ENCODE measurements around the gene PDK1.
"Not testable (repeated sequence)": the region's sequence is repeated elsewhere in the genome, so short reads cannot be mapped to it uniquely, and the experiment has no call there.

The PDK1 gene

DNA sequence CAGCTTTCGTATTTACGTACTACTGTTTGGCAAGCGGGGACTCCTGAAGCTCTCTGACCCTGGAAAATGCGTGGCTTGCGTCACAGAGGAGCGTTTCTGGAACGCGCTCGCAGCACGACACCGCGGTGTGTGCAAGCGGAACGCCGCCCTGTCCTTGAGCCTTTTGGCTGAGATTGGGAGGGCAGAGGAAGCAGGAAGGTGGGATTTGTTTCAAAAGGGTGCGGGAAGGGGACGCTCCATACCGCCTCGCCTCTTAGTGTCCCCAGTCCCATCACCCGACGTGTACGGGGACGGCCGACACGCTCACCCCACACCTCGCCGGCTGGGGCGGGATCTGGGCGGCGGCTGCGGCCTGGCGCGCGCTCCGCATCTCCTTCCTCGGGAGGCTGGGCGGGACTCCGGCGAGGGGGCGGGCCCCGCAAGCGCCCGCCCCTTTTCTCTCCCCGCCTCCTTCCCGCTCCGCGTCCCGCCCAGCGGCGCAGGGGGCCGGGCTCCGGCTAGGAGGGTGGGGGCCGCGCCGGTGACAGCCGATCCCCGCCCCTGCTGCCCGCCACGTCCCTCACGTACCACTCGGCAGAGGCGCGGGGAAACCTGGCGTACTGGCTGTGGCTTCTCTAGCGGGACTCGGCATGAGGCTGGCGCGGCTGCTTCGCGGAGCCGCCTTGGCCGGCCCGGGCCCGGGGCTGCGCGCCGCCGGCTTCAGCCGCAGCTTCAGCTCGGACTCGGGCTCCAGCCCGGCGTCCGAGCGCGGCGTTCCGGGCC lies at the start of gene PDK1:
Gene PDK1, plus strand, starts transcription at position 569 of the 762 bp plus-strand sequence. Its CDS starts 61 bp downstream, at position 630.
- peak; percentile 79 for DNase-seq (ENCODE audit: low read depth)

DNA sequence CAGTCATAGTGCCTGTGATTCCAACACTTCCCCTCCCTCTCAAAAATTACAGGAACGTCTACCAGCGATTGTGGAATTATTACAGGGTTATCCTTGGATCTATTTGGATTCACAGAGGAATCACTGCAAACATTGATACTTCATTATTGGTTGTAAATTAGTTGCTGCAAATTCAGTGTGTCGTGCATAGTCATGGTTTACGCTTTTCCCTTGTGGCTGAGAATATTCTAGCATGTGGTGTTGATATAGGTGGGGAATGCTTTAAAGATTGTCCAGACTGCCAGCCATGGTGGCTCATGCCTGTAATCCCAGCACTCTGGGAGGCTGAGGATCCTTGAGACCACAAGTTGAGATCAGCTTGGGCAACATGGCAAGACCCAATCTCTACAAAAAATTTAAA lies 48.7 kb upstream of the PDK1 start:
- DNase-seq (ENCODE audit: low read depth) = no peak

DNA sequence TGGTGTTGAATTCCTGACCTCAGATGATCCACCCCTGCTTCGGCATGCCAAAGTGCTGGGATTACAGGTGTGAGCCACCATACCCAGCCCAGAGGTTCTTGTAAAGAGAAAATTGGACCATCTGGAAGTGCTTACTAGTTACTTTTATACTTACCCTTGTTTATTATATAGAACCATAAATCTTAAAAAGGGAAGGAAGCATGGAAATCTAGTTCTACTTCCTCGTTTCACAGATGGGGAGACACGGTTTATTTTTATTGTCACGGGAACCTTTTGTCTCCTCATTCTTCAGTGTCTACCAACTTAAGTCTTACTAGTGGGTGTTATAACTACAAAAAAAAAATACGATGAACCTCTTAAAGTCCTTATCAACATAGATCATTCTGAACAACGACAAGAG lies 45.8 kb upstream of the PDK1 start:
- no peak for DNase-seq (ENCODE audit: low read depth)

DNA sequence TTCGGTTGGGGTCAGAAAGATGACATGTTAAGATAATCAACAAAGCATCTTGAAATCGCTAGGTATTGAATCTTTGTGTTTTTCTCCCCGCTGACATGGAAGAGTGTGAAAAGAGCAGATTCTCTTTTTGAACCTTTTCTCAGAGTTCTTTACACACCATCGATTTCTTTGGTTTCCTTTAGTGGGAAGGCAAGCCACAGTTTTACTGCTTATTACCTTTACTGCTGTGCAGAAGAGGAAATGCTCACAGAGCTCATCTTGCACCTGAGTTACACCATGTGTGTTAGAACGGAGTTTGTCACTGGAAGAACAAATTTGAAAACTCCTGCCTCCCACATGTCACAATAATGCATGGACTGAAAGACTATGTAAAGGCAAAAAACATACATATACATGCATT lies 45.3 kb upstream of the PDK1 start:
- DNase-seq (ENCODE audit: low read depth) = no peak

DNA sequence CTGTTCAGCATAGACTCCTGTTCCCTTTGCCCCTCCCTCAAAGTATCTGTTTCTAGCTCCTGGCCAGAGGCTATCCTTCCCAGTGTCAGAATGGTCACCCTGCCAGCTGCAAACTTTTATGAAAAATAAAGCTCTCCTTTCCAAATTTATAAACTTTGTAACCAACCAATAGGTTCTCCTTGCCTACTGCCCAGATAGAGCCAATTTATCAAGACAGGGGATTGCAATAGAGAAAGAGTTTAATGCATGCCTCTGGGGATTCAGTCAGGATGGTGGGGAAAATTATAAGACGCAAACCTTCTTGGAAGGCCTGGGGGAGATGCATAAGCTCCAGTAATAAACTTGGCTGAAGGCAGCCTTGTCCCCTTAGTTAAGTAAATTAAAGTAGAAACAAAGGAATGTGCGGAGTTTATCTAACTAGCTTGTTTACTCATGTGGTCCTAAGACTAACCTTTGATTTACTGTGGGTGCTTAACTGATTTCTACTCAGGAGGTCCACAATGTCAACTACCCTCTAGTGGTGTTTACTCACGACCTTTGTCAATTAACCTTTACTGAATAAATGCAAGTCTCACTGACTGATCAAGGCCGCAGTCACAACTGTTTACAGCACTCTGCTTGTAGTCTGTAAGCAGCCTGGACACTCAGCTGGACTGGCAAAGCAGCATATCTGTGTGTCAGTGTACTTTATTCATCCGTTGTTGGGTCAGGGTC lies 42.9 kb upstream of the PDK1 start:
- no peak for DNase-seq (ENCODE audit: low read depth)

DNA sequence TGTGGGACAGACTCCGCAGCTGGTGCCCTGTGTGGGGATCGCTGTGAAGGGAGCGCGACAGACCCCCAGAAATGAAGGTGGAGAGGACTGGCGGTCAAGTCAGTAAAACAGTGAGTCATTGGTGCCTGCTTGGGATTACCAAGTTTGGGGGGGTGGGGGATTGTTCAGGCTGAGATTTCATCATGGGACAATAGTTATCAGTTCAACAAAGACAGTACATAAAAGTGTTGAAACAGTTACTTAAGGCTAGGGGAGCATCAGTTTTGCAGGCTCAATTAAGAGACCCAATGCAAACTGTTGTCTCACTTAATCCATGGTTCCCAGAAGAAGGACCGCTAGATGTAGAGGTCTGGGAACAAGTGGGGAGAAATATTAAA lies 42.4 kb upstream of the PDK1 start:
- DNase-seq (ENCODE audit: low read depth) = no peak

DNA sequence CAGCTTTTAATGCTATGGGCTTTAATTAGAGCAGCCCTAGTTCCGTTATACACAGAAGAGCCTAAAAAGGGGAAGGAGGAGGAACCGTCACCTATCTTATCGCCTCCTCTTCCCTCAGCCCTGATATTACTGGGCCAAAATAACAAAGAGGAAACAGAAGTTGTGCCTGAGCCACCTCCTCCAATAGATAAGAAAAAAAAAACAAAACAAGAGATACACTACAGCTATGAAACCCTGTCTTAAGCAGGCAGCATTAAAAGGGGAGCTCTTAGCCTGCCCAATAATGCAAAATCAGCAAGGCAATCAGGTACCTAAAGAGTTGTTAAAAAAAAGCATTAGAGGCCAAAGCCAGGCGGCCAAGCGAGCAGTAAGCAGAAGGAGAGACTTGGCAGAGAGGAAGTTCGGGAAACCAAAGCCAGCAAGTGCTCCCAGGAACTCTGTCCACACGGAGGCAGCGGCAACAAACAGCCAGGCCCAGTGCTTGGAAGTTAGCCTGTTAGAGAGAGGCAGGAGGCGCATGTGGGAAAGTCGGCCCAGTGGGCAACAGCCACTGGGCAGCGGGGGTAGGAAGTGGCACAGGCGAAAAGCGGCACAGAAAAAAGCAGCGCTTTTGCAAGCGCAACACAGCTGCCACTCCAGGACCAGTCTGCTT lies 41.8 kb upstream of the PDK1 start:
- DNase-seq (ENCODE audit: low read depth) = no peak

DNA sequence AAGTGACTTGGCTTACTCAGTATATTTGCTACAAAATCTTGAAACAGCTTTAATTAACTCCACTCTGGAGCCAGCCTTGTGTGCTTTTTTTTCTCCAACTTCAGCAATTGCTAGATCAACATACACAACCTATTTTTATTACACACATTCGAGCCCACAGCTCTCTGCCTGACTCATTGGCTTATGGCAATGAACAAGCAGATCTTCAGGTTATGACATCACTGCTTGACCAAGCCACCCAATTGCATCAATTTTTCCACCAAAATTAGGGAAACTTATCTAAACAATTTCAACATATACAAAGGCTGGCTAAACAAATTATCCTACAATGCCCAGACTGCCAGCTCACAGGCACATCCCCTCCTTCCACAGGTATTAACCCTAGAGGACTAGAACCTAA lies 39.6 kb upstream of the PDK1 start:
- no peak for DNase-seq (ENCODE audit: low read depth)

DNA sequence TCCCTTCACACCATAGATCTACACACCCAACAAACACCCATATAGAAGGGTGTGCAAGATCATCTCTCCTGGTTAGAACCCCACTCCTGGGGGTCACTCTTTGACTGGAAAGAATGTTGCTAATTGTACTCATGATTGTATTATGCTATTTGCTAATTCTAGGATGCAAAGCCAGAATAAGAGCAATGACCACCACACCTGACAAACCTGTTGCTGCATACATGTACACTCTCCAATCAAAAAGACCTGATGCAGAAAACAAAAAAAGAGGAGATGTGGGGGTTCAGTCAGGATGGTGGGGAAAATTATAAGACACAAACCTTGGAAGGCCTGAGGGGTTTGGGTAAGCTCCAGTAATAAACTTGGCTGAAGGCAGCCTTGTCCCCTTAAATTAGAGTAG lies 36.9 kb upstream of the PDK1 start:
- DNase-seq (ENCODE audit: low read depth) = no peak

DNA sequence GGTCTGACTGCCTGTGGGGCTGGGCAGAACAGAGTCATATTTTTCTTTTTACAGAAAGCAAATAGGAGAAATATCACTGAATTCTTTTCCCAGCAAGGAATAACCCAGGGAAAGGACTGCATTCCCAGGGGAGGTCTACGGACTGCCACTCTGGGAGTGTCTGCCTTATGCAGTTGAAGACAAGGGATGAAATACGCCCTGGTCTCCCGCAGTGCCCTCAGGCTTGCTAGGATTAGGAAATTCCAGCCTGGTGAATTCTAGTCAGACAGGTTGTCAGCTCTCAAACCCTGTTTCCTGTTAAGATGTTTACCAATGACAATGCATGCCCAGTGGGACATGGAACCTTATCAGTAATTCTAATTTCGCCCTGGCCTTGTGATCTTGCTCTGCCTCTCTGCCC lies 30.3 kb upstream of the PDK1 start:
- no peak for DNase-seq (ENCODE audit: low read depth)

DNA sequence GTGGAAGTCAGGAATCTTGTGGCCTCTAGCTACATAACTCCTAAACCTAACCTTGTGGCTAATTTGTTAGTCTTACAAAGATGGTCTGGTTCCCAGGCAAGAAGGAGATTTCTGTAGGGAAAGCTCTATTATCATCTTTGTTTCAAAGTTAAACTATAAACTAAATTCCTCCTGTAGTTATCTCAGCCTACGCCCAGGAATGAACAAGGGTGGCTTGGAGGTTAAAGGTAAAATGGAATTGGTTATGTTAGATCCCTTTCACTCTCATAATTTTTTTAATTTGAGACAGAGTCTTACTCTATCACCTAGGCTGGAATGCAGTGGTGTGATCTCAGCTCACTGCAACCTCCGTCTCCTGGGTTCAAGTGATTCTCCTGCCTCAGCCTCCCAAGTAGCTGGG lies 24.6 kb upstream of the PDK1 start:
- no peak for DNase-seq (ENCODE audit: low read depth)

DNA sequence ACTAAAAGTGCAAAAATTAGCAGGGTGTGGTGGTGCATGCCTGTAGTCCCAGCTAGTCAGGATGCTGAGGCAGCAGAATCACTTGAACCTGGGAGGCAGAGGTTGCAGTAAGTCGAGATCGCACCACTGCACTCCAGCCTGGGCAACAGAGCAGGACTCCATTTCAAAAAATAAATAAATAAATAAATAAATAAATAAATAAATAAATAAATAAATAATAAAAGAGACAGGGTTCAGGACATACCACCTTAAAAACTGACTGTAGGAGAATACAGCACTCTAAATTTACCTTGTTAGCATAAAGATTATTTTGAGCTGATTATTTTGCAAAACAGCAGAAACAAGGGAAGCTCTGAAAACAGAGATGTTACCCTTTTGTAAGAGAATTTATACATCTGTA lies 23.4 kb upstream of the PDK1 start:
- not testable (repeated sequence) for DNase-seq (ENCODE audit: low read depth)

DNA sequence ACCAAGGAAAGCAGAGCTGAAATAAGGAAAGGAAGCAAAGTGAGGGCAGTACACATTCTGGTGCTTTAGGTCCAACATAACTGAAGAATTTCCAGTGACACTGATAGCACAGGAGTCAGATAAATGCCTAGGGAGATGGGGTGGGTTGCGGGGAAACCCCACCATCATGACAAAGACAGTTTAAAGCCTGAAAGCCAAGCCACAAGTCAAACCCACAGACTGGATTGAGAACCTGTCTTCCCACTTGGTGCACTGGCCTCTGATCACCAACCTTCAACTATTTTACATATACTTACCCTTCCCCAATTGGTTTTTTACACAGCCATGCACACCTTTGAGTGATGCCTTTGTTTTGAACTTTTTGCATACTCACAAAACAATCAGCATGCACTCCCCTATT lies 22.2 kb upstream of the PDK1 start:
- no peak for DNase-seq (ENCODE audit: low read depth)

DNA sequence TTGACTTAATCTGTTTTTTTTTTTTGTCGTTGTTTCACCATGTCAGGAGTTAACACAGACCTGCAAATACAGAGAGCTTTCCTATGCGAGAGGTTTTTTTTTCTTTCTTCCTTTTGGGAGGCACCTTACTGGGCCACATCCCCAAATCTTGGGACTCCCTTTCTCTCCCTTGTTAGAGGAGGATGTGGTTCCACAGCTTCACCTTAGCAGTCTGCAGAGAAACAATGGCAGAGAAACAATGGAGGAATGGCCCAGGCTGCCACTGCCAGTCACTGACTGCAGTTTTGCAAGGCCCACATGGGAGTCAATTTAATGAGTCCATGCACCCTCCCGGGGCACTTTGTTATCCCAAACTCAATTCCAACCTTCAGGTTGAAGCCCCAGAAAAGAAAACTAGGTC lies 20.8 kb upstream of the PDK1 start:
- no peak for DNase-seq (ENCODE audit: low read depth)

DNA sequence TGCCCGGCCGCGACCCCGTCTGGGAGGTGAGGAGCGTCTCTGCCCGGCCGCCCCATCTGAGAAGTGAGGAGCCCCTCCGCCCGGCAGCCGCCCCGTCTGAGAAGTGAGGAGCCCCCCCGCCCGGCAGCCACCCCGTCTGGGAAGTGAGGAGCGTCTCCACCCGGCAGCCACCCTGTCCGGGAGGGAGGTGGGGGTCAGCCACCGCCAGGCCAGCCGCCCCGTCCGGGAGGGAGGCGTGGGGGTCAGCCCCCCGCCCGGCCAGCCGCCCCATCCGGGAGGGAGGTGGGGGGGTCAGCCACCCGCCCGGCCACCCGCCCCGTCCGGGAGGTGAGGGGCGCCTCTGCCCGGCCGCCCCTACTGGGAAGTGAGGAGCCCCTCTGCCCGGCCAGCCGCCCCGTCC lies 18.0 kb upstream of the PDK1 start:
- not testable (repeated sequence) for DNase-seq (ENCODE audit: low read depth)

DNA sequence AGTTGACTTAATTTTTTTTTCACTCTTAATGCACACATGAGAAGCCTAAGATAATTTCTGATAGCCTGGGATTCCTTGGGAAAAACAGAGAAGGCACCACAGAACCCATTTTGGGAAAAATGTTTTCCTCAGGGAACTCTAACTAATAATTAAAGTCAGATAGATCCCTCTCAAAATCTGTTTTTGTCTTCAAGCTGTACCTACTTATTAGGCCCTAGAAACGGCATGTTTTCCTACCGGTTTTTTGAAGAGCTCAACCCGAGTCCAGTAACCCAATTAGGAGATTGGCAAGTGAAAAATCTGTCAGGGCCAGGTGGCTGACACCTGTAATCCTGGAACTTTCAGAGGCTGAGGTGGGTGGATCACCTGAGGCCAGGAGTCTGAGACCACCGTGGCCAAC lies 16.1 kb upstream of the PDK1 start:
- DNase-seq (ENCODE audit: low read depth) = no peak

DNA sequence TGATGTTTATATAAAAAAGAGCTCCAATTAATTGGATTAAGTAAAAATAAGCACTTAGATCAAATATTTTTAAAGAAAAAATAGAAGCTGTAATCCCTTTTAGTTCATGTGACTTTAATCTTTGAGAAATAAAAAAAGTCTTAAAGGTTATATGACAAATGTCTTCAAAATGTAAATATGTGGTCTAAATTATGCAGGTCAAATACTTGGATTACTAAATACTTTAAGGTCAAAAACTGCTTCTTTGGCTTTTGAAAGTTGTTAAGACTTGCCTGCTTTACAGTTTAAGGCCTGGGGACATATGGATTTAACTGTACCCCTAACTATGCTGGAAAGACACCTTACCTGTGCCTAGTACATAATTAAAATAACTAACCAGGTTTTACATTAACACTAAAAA lies 15.5 kb upstream of the PDK1 start:
- DNase-seq (ENCODE audit: low read depth) = no peak

DNA sequence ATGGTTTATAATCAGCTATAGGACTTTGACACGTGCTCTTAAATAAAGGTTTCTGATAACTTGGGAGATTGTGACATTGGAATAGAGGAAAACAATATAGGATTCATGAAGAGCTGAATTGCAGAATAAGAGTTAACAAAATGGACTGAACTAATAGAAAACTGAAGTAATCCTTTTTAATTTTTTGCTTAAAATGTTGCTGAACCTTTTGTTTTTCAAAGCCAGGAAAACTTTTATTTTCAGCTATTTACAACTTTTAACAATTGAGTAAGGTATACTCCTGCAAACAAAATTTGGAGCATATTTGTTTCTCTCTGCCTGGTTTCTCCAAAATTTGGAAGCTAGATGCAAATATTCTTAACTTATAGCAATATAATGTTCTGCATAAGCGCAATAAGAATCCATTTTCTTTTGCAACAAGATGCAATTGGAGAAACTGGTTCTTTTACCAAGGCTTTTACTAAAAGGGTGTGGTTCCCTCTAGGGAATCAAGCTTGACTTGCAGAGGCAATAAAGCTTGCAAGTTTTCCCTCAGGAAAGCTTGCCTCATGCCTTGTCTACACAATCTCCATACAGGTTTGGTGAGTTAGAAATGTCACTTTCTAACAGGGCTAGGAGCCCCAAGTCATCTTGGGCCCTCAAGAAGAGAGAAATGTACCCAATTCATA lies 10.3 kb upstream of the PDK1 start:
- DNase-seq (ENCODE audit: low read depth) = no peak

DNA sequence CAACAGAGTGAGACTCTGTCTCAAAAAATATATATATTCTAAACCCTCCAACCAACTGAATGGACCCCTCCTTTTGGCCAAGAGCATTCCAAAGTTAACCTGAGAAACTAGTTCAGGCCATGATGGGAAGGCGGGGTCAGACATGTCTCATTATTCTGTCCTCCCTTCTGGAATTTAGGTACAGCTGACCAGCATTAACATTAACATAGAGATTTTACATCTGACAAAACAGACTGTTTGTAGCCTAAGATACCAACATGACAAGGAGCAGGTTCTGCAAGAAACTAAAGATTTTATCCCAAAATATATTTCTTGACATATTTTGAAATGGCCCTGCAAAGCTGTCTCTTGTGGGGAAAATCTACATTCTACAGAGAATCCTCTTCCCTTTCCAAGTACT lies 6.8 kb upstream of the PDK1 start:
- no peak for DNase-seq (ENCODE audit: low read depth)

DNA sequence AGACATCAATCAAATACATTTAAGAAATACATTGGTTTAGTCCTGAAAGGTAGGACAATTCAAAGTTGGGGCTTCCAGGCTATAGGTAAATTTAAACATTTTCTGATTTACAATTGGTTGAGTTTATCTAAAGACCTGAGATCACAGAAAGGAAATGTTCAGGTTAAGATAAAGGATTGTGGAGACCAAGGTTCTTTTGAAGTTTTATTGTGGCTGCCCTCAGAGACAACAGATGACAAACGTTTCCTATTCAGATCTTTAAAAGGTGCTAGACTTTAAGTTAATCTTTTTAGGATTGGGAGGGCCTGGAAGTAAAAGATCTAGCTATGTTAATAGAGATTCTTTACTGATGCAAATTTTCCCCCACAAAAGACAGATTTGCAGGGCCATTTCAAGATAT lies 6.1 kb upstream of the PDK1 start:
- DNase-seq (ENCODE audit: low read depth) = not testable (repeated sequence)

DNA sequence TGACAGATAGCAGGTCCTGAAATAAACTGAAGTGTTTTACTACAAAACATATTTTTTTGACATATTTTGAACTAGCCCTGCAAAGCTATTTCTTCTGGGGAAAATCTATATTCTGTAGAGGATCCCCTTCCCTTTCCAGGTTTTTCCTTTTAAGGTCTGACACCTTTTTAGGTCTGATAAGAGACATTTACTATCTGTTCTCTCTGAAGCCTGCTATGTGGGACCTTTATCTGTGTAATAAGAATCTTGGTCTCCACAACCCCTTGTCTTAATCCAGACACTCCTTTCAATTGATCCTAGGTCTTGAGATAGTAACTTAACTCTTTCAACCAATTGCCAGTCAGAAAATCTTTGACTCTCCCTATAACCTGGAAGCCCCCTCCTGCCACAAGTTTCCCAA lies 5.5 kb upstream of the PDK1 start:
- DNase-seq (ENCODE audit: low read depth) = no peak

DNA sequence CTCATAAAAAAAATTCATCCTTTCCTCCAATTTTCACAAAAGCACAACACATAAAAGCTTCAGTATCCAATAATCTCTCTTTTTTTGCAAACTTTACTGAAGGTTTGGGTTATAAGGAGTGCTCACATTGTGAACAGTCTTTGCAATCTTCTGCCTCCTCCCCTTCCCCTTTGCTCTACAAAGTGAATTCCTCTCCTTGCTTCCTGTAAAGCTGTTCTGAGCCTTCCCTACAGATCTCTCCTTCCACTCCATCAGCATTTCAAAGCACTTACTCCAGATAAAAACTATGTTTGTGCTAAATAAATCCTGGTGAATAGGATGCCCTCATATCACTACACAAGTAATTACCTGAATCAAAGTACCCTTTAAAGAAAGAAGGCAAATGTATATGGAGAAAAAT lies 4.6 kb upstream of the PDK1 start:
- DNase-seq (ENCODE audit: low read depth) = no peak
